Measurements from ENCODE around the gene NALCN.

DNA sequence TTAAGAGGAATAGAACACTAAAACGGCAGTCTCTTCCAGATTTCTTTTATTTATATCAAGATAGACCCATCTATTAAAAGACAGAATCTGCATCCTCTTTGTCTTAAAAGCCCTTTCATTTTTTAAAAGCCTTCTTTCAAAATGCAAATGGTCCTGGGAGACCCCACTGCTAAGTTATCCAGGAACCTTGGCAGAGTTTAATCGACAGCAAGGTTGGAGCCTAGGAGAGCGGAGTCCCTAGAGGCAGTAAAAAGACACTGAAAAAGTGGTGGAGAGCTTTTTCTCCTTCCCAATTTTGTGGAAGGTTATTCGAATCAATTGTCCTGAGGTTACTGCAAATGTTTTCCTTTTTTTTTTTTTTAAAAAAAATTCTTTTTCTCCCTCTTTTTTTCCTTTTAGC, 294.7 kb downstream of the NALCN start:
- TF ChIP-seq POLR2A (IDR thresholded peaks at IDR 0.05; ENCODE audit: low read length) (no peak), GATA1 (IDR thresholded peaks at IDR 0.05; ENCODE audit: low read depth, low read length) (no peak)
